Measurements from ENCODE around the gene KMT2B.

DNA sequence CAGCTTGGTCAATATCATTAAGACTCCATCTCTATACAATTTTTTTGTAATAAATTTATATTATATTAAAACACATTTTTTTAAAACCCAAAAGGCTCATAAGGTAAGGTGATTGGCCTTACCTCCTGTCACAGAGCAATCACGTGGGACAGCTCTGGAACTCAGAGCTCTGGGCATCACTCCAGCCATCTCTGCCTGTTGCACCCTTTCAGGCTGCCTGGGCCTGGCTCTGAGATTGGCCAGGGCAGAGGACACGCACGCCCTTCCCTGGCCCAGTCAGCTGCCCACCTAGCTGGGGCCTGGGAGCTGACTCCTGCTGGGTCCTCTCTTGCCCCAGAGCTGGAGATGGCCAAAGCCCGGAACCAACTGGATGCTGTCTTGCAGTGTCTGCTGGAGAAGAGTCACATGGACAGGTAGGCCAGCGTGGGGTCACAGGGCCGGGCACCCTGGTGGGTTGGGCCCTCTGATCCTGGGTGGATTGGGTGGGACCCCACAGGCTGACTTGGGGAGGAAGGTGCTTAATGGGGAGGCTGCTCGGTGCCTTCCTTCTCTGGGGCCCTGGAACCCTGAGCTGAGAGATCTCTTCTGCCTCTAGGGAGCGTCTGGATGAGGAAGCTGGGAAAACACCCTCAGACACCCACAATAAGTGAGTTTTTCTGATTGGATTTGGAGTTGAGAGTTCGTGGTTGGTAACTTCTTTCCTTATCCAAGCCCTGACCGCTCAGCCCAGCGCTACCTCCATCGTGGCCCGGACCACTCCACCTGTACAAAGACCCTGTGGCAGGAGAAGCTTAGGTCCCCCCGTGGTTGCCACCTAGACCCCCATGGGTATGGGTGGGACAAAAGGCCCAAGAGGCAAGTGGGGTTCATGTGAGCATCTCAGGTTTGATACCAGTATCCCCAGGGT is 34.3 kb downstream of the KMT2B start:
- TF ChIP-seq, protein P1, sequence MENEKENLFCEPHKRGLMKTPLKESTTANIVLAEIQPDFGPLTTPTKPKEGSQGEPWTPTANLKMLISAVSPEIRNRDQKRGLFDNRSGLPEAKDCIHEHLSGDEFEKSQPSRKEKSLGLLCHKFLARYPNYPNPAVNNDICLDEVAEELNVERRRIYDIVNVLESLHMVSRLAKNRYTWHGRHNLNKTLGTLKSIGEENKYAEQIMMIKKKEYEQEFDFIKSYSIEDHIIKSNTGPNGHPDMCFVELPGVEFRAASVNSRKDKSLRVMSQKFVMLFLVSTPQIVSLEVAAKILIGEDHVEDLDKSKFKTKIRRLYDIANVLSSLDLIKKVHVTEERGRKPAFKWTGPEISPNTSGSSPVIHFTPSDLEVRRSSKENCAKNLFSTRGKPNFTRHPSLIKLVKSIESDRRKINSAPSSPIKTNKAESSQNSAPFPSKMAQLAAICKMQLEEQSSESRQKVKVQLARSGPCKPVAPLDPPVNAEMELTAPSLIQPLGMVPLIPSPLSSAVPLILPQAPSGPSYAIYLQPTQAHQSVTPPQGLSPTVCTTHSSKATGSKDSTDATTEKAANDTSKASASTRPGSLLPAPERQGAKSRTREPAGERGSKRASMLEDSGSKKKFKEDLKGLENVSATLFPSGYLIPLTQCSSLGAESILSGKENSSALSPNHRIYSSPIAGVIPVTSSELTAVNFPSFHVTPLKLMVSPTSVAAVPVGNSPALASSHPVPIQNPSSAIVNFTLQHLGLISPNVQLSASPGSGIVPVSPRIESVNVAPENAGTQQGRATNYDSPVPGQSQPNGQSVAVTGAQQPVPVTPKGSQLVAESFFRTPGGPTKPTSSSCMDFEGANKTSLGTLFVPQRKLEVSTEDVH (IDR thresholded peaks at IDR 0.05; ENCODE audit: low read depth, partially characterized antibody): no peak
- no peak for TF ChIP-seq TBP (optimal IDR thresholded peaks at IDR 0.05; ENCODE audit: low read depth, low read length)
- TF ChIP-seq JUND (IDR thresholded peaks at IDR 0.05; ENCODE audit: borderline replicate concordance, low read depth, low read length): no peak
- no peak for TF ChIP-seq JUND (tag; IDR thresholded peaks at IDR 0.05; ENCODE audit: borderline replicate concordance, low read depth, low read length)
- no peak for TF ChIP-seq EP300 (IDR thresholded peaks at IDR 0.05; ENCODE audit: low read length)
- TF ChIP-seq, protein P2, sequence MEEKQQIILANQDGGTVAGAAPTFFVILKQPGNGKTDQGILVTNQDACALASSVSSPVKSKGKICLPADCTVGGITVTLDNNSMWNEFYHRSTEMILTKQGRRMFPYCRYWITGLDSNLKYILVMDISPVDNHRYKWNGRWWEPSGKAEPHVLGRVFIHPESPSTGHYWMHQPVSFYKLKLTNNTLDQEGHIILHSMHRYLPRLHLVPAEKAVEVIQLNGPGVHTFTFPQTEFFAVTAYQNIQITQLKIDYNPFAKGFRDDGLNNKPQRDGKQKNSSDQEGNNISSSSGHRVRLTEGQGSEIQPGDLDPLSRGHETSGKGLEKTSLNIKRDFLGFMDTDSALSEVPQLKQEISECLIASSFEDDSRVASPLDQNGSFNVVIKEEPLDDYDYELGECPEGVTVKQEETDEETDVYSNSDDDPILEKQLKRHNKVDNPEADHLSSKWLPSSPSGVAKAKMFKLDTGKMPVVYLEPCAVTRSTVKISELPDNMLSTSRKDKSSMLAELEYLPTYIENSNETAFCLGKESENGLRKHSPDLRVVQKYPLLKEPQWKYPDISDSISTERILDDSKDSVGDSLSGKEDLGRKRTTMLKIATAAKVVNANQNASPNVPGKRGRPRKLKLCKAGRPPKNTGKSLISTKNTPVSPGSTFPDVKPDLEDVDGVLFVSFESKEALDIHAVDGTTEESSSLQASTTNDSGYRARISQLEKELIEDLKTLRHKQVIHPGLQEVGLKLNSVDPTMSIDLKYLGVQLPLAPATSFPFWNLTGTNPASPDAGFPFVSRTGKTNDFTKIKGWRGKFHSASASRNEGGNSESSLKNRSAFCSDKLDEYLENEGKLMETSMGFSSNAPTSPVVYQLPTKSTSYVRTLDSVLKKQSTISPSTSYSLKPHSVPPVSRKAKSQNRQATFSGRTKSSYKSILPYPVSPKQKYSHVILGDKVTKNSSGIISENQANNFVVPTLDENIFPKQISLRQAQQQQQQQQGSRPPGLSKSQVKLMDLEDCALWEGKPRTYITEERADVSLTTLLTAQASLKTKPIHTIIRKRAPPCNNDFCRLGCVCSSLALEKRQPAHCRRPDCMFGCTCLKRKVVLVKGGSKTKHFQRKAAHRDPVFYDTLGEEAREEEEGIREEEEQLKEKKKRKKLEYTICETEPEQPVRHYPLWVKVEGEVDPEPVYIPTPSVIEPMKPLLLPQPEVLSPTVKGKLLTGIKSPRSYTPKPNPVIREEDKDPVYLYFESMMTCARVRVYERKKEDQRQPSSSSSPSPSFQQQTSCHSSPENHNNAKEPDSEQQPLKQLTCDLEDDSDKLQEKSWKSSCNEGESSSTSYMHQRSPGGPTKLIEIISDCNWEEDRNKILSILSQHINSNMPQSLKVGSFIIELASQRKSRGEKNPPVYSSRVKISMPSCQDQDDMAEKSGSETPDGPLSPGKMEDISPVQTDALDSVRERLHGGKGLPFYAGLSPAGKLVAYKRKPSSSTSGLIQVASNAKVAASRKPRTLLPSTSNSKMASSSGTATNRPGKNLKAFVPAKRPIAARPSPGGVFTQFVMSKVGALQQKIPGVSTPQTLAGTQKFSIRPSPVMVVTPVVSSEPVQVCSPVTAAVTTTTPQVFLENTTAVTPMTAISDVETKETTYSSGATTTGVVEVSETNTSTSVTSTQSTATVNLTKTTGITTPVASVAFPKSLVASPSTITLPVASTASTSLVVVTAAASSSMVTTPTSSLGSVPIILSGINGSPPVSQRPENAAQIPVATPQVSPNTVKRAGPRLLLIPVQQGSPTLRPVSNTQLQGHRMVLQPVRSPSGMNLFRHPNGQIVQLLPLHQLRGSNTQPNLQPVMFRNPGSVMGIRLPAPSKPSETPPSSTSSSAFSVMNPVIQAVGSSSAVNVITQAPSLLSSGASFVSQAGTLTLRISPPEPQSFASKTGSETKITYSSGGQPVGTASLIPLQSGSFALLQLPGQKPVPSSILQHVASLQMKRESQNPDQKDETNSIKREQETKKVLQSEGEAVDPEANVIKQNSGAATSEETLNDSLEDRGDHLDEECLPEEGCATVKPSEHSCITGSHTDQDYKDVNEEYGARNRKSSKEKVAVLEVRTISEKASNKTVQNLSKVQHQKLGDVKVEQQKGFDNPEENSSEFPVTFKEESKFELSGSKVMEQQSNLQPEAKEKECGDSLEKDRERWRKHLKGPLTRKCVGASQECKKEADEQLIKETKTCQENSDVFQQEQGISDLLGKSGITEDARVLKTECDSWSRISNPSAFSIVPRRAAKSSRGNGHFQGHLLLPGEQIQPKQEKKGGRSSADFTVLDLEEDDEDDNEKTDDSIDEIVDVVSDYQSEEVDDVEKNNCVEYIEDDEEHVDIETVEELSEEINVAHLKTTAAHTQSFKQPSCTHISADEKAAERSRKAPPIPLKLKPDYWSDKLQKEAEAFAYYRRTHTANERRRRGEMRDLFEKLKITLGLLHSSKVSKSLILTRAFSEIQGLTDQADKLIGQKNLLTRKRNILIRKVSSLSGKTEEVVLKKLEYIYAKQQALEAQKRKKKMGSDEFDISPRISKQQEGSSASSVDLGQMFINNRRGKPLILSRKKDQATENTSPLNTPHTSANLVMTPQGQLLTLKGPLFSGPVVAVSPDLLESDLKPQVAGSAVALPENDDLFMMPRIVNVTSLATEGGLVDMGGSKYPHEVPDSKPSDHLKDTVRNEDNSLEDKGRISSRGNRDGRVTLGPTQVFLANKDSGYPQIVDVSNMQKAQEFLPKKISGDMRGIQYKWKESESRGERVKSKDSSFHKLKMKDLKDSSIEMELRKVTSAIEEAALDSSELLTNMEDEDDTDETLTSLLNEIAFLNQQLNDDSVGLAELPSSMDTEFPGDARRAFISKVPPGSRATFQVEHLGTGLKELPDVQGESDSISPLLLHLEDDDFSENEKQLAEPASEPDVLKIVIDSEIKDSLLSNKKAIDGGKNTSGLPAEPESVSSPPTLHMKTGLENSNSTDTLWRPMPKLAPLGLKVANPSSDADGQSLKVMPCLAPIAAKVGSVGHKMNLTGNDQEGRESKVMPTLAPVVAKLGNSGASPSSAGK (IDR thresholded peaks at IDR 0.05): no peak
- TF ChIP-seq U2AF1 (optimal IDR thresholded peaks at IDR 0.05; ENCODE audit: low read depth, low read length): no peak
- TF ChIP-seq POLR2AphosphoS5 (IDR thresholded peaks at IDR 0.05; ENCODE audit: control insufficient read depth, insufficient read depth, low read depth, low read length): no peak
- TF ChIP-seq, protein P3, sequence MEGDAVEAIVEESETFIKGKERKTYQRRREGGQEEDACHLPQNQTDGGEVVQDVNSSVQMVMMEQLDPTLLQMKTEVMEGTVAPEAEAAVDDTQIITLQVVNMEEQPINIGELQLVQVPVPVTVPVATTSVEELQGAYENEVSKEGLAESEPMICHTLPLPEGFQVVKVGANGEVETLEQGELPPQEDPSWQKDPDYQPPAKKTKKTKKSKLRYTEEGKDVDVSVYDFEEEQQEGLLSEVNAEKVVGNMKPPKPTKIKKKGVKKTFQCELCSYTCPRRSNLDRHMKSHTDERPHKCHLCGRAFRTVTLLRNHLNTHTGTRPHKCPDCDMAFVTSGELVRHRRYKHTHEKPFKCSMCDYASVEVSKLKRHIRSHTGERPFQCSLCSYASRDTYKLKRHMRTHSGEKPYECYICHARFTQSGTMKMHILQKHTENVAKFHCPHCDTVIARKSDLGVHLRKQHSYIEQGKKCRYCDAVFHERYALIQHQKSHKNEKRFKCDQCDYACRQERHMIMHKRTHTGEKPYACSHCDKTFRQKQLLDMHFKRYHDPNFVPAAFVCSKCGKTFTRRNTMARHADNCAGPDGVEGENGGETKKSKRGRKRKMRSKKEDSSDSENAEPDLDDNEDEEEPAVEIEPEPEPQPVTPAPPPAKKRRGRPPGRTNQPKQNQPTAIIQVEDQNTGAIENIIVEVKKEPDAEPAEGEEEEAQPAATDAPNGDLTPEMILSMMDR (IDR thresholded peaks at IDR 0.05 in 2 of 3, conservative IDR thresholded peaks at IDR 0.05 in 1 of 3; ENCODE audit: insufficient read depth in 2 of 3, low read depth in 1 of 3, low read length in 3 of 3): no peak

All from K562 (cell line).